ENCODE results near the gene RASSF5. TPM values are rescaled to one million over a fixed set of nuclear protein-coding genes. Genes with fewer than 3 reads are reported as not detected.

RASSF5 gene
- total RNA-seq, 2 donors from 2014 or later = 9.9 to 17.5 TPM

DNA sequence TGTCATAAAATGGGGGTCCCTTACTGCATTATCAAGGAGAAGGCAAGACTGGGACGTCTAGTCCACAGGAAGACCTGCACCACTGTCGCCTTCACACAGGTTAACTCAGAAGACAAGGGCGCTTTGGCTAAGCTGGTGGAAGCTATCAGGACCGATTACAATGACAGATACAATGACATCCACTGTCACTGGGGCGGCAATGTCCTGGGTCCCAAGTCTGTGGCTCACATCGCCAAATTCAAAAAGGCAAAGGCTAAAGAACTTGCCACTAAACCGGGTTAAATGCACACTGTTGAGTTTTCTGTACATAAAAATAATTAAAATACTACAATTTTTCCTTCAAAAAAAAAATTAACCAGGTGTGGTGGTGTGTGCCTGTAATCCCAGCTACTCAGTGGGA is 22.1 kb downstream of the RASSF5 start:
- TF ChIP-seq, protein P1, sequence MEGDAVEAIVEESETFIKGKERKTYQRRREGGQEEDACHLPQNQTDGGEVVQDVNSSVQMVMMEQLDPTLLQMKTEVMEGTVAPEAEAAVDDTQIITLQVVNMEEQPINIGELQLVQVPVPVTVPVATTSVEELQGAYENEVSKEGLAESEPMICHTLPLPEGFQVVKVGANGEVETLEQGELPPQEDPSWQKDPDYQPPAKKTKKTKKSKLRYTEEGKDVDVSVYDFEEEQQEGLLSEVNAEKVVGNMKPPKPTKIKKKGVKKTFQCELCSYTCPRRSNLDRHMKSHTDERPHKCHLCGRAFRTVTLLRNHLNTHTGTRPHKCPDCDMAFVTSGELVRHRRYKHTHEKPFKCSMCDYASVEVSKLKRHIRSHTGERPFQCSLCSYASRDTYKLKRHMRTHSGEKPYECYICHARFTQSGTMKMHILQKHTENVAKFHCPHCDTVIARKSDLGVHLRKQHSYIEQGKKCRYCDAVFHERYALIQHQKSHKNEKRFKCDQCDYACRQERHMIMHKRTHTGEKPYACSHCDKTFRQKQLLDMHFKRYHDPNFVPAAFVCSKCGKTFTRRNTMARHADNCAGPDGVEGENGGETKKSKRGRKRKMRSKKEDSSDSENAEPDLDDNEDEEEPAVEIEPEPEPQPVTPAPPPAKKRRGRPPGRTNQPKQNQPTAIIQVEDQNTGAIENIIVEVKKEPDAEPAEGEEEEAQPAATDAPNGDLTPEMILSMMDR (IDR thresholded peaks at IDR 0.05) = no peak
- Histone ChIP-seq H3K4me1 (no peaks in the 10 kb centered on the region), H3K36me3 (no peaks in the 10 kb centered on the region), H3K4me3 (no peak overlapping the region), H3K9me3 (no peaks in the 10 kb centered on the region), H3K27ac (no peak overlapping the region), H3K27me3 (no peaks in the 10 kb centered on the region)
- no peak for DNase-seq (ENCODE audit: low spot score)

DNA sequence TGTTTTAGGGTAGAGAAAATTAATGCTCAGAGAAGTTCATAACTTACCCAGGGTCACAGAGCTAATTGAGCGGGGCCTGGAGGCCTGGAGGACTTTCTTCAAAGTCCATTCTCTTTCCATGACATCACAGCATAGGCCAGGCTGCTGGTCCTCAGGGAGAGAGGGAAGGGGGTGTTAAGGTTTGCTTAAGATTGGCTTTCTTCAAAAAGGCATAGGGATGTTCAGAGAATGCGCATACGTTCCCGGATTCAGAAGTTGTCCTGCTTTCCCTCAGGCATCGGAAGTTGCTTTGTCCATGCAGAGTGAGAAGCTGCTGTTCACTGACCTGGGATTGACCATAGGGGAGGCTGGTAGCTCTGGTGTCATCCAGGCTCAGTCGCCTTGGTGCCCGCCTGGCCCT is 25.0 kb downstream of the RASSF5 start:
- TF ChIP-seq, protein P1 (IDR thresholded peaks at IDR 0.05) = no peak
- H3K9me3 ChIP-seq = no peaks in the 10 kb centered on the region
- no peak overlapping the region for H3K27ac ChIP-seq
- H3K4me3 ChIP-seq = no peak overlapping the region
- H3K27me3 ChIP-seq = no peaks in the 10 kb centered on the region
- DNase-seq (ENCODE audit: low spot score) = no peak
- H3K4me1 ChIP-seq = no peaks in the 10 kb centered on the region
- no peaks in the 10 kb centered on the region for H3K36me3 ChIP-seq

DNA sequence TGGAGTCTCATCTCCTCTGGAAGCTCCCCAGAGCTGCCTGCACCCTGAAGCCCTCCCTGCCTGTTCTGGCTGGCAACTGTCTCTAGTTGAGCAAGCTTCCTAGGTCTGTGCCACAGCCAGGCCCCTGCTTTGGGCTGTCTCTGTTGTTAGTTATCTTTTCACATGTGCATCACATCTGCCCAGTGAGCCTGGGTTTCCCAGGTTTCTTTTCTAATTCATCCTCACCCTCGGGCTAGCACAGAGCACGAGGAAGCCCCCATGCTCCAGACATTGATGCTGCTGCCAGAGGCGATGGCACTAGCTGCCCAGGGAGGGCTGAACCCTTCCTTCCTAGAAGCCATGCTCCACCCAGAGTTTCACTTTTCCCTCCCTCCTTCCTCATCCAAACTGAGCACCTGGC is 27.2 kb downstream of the RASSF5 start:
- no peaks in the 10 kb centered on the region for H3K27me3 ChIP-seq
- no peaks in the 10 kb centered on the region for H3K36me3 ChIP-seq
- DNase-seq (ENCODE audit: low spot score) = no peak
- H3K9me3 ChIP-seq = no peaks in the 10 kb centered on the region
- H3K4me1 ChIP-seq = peaks cover 0 to 4% of the 10 kb centered on the region in 2 donors
- H3K4me3 ChIP-seq = no peak overlapping the region
- TF ChIP-seq, protein P1 (IDR thresholded peaks at IDR 0.05) = no peak
- no peak overlapping the region for H3K27ac ChIP-seq

DNA sequence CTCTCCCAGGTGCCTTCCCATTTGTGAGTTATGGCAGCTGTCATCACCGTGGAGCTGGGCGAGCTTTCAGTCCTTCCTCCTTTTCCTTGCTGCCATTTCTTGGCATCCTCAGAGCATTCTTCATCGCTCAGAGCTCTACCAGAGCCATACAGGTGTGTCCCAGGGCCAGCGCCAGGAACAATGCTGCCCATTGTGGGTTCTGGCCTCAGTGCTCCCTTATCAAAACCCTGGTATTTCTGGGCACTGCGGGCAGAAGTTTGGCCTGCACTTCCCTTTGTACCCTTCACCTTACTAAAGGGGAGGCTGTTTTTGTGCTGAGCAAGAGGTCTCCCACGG is 28.5 kb downstream of the RASSF5 start:
- no peak overlapping the region for H3K4me3 ChIP-seq
- TF ChIP-seq, protein P1 (IDR thresholded peaks at IDR 0.05) = no peak
- no peak overlapping the region for H3K27ac ChIP-seq
- DNase-seq (ENCODE audit: low spot score) = no peak
- no peaks in the 10 kb centered on the region for H3K36me3 ChIP-seq
- H3K27me3 ChIP-seq = no peaks in the 10 kb centered on the region
- H3K4me1 ChIP-seq = peaks cover 0 to 13% of the 10 kb centered on the region in 2 donors
- no peaks in the 10 kb centered on the region for H3K9me3 ChIP-seq

DNA sequence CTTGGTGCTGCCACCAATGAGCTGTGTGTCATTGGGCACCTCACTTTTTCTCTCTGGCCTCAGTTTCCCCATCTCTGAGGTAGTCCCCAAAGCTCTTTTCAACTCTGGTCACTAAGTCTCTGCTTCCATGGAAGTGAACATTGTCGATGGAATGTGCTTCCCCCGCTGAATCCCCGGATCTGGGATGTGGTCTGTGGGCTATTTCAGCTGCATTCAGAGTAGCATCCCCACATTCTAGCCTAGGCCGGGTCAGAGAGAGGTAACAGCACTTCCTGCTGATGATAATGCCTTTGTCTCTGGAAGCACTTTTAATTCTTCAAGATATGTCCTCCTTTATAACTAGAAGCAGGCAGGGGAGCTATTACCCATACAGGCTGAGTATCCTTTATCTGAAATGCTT is 29.8 kb downstream of the RASSF5 start:
- H3K27ac ChIP-seq = no peak overlapping the region
- TF ChIP-seq, protein P1 (IDR thresholded peaks at IDR 0.05) = no peak
- peaks cover 0 to 13% of the 10 kb centered on the region in 2 donors for H3K4me1 ChIP-seq
- no peaks in the 10 kb centered on the region for H3K36me3 ChIP-seq
- H3K27me3 ChIP-seq = no peaks in the 10 kb centered on the region
- H3K9me3 ChIP-seq = no peaks in the 10 kb centered on the region
- no peak for DNase-seq (ENCODE audit: low spot score)
- H3K4me3 ChIP-seq = no peak overlapping the region

DNA sequence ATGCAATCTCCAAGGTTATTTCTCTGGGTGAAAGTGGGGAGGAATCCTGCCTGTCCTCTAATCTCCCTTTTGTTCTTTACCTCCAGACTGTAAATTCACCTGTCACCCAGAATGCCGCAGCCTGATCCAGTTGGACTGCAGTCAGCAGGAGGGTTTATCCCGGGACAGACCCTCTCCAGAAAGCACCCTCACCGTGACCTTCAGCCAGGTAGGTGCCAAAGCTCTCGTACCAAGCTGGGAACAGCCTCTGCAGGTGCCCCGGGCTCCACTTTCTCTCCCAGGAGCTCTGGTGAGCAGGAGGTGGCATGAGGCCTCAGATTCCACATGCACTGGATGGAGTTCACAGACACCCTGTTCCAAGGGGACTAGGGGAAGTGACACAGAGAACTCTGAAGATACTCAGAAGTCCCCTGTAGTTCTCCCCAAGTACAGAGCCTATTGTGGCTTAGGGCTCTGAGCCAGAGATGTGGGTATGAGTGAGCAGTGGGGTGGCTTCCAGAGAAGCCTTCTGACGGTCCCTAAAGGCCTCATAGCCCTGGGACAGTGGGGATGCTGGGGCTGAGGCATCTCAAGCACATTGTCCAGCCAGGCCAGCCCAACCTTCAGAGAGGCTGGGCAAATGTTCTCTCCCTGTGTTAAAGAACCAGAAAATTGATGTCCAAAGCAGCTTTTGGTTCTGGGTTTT is 30.9 kb downstream of the RASSF5 start:
- no peak overlapping the region for H3K27ac ChIP-seq
- H3K4me1 ChIP-seq = peaks cover 0 to 13% of the 10 kb centered on the region in 2 donors
- DNase-seq (ENCODE audit: low spot score) = no peak
- no peaks in the 10 kb centered on the region for H3K9me3 ChIP-seq
- TF ChIP-seq, protein P1 (IDR thresholded peaks at IDR 0.05) = no peak
- H3K36me3 ChIP-seq = no peaks in the 10 kb centered on the region
- no peaks in the 10 kb centered on the region for H3K27me3 ChIP-seq
- H3K4me3 ChIP-seq = no peak overlapping the region

Measured in right atrium auricular region (tissue), 2 donors.